Heart left ventricle (tissue), 13 donors: ENCODE results near the gene RGS6.

Experiments used
- CTCF ChIP-seq, 12 donors: fragments of 200-600 bp; sonication (generic) in 4 of 12; IDR thresholded peaks; one replicate each; pipeline versions ENCODE4 v1.5.0 to v1.8.0; 2018 to 2022; ENCODE audit warnings: antibody characterized with exemption in 12 of 12, mild to moderate bottlenecking in 5 of 12
- POLR2A ChIP-seq, 2 donors: fragments of 450-650 bp; IDR thresholded peaks; one replicate each; pipeline ENCODE4 v1.6.1; 2017; ENCODE audit warnings: antibody characterized with exemption in 2 of 2, mild to moderate bottlenecking in 2 of 2, moderate library complexity in 2 of 2
- donor health status: ischemic (EF 13 %, LVEDD 7.1; RV severe dilation, severe dysfunction).
- donor health status: DM: no; HTN: yes; CAD: no.
- donor health status: DM: no; HTN: no; CAD: no.
- donor health status: ischemic (EF 25% LVEDD 6.9; RV normal size, moderate dysfunction).
- donor health status: ischemic (EF 25% LVEDD 5.7; RV mildly dilated, moderate dysfunction).
- donor health status: ischemic (EF 35%, LVEDD 5.7; RV mildly dilated, moderate dysfunction).
- donor health status: nonischemic (EF 11% LVEDD 7.7; RV severe dilation, severe dysfunction).
- donor health status: DM: yes; HTN: yes; CAD: no.
- donor health status: PGD.
- donor health status: ischemic (EF 29% LVEDD 5.4; RV normal size, mild dysfunction).
- donor health status: nonischemic (EF 23%, LVEDD 6.1; RV moderate dilation, normal function).

DNA sequence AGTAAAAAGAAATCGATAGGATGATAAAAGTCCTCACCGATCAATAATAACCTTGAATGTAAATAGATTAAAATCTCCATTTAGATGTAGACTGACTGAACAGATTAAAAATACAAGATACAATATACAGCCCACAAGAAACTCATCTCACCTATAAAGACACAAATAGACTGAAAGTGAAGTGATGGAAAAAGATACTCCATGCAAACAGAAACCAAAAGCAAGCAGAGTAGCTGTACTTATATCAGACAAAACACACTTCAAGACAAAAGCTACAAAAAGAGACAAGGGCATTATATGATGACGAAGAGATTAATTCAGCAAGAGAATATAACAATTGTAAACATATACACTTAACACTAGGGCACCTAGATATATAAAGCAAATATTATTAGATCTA, 444.8 kb downstream of the RGS6 start:
- TF ChIP-seq CTCF (IDR thresholded peaks at IDR 0.05) (no peak), POLR2A (IDR thresholded peaks at IDR 0.05) (no peak)
